Epithelial cell of prostate (primary cell): ENCODE measurements around the gene LY6G5C.

Source experiments
- DNase-seq: peaks from one replicate; pipeline ENCODE4 v3.0.0-alpha.2; 2011; ENCODE audit warnings: low read depth, low spot score
- H3K27ac ChIP-seq: fragments of 450-650 bp; 2 replicates; pipeline ENCODE4 v1.5.1; 2017; ENCODE audit warnings: mild to moderate bottlenecking

Gene LY6G5C

GRCh38 chr6:31651602-31652191 is 29.2 kb downstream of the LY6G5C start:
- peak overlapping the region; percentile 95 for H3K27ac ChIP-seq
- DNase-seq = peak; percentile 56

DNA sequence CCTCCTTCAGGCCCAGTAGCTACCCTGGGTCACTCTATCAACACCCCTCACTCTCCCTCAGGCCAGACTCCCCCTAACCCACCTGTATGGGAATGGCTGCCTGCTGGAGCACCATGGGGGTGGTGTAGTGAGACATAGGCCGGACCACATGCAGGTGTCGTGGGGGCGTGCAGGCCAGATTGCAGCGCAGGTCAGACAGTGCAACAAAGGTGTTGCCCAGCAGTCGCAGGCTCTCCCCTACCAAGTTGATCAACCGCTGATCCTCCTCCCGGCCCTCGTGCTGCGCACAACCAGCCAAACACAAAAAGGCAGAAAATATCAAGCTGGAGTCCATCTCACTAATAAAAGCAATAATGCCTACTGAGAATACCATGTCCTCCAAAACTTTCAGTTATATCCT is 35.5 kb downstream of the LY6G5C start:
- no peak overlapping the region for H3K27ac ChIP-seq

DNA sequence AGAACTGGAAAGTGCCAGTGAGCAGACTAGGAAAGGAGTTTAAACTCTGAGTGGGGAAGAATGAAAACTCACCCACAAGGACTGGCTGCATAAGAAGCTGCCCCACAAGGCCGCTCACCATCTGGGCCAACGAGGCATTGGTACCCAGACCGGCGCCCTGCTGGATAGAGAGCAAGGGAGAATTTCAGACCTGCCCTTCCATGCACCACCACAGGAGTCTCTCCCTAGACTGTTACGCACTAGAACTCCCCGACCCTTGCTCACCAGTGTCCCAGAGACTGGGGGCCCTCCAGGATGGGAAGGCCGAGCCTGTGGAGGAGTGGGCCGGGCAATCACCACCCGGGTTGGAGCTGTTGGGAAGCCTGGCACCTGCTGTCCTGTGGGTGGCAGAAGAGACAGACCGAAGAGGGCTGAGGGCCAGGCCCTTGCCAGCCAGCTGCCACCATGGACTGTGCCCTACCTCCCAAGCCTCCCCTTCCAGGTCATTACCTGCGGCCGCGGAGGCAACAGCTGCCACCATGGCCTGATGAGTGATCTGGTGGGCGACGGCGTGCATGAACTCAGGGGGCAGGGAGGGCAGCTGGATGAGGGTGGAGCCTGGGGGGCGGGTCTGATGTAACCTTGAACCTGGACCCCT is 36.9 kb downstream of the LY6G5C start:
- no peak for DNase-seq

More for the DNA sequence above, 35.5 kb downstream of the LY6G5C start:
- DNase-seq = no peak

DNA sequence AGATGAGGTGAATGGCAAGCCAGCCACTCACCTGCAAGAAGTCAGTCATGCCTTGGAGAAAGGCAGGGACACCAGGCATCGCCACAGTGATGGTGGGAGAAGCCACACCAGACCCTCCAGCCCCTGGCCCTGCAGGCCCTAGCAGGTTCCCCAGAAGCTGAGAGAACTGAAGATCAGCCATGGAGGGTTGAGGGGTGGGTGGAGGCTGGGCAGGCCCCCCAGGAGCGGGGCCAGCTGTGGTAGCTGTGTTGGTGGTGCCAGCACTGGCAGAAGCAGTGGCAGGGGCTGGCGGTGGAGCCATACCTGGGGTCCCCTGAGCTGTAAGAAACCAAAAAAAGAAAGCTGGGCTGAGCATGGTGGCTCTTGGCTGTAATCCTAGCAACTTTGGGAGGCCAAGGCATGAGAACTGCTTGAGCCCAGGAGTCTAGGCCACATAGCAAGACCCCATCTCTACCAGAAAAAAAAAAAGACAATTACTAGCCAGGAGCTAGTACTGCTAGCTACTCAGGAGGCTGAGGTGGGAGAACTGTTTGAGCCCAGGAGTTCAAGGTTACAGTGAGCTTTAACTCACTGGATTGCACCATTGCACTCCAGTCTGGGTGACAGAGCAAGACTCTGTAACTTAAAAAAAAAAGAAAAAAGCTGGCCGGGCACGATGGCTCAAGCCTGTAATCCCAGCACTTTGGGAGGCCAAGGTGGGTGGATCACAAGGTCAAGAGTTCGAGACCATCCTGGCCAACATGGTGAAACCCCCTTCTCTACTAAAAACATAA is 37.9 kb downstream of the LY6G5C start:
- no peak overlapping the region for H3K27ac ChIP-seq
- no peak for DNase-seq

More for the DNA sequence above, 36.9 kb downstream of the LY6G5C start:
- no peak overlapping the region for H3K27ac ChIP-seq

- no peak for DNase-seq
Observed at GRCh38 chr6:31641370-31641769, 39.5 kb downstream of the LY6G5C start.

DNA sequence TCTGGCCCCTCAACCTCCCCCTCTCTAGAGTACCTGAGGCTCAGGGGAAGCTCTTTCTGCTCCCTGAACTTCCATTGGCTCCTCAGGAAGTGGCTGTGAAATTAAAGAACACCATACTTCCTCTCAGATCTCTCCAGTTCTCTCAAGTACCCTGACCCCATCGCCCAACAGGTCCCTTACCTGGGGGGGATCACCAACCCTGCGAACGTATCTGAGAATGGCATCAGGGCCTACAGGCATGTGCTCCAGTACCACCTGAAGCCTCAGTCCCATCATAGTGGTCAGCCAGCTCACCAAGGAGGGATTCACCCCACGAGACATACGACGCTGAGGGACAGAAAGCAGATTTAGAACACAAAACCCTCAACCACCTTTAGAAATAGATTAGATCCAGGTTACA is 40.3 kb downstream of the LY6G5C start:
- DNase-seq = no peak
- no peak overlapping the region for H3K27ac ChIP-seq

More at GRCh38 chr6:31641370-31641769, 39.5 kb downstream of the LY6G5C start:
- no peak overlapping the region for H3K27ac ChIP-seq

DNA sequence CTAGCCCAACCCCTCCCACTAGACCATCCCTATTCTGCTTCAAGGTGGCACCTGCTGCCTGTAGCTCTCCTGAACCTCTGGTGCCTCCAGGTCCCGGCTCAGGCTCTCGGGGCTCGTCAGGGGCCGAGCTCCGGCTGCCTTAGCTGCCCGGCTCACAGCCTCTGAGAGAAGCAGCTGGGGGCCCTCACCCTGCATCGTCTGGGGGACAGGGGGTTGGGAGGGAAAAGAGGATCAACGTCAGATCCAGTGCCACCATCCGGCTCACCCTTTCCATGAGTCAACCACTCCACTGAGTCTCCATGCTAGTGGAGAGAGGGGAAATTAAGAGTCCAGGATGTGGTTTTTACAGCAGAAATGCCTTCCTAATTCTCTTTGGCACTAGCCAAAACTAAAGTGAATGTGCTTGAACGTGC is 41.4 kb downstream of the LY6G5C start:
- DNase-seq = no peak
- peak overlapping the region; percentile 21 for H3K27ac ChIP-seq

DNA sequence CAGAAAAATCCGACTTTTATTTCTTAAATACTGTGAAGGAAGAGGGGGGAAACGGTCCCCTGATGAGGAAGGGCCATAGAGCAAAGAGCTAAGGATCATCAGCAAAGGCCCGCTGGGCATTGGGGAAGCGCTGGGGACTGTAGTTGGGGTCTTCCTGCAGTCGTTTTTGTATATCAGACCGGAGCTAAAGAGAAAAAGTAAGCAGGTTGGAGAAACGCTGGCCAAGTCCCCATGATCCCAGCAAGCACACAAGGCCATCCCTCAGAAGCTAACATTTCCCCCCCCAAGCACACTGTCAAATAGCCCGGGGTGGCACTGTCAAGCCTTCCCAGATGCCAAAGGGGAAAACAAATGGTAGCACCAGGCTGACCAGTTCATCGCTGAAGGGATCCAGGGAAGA is 41.8 kb downstream of the LY6G5C start:
- no peak overlapping the region for H3K27ac ChIP-seq
- DNase-seq = no peak

DNA sequence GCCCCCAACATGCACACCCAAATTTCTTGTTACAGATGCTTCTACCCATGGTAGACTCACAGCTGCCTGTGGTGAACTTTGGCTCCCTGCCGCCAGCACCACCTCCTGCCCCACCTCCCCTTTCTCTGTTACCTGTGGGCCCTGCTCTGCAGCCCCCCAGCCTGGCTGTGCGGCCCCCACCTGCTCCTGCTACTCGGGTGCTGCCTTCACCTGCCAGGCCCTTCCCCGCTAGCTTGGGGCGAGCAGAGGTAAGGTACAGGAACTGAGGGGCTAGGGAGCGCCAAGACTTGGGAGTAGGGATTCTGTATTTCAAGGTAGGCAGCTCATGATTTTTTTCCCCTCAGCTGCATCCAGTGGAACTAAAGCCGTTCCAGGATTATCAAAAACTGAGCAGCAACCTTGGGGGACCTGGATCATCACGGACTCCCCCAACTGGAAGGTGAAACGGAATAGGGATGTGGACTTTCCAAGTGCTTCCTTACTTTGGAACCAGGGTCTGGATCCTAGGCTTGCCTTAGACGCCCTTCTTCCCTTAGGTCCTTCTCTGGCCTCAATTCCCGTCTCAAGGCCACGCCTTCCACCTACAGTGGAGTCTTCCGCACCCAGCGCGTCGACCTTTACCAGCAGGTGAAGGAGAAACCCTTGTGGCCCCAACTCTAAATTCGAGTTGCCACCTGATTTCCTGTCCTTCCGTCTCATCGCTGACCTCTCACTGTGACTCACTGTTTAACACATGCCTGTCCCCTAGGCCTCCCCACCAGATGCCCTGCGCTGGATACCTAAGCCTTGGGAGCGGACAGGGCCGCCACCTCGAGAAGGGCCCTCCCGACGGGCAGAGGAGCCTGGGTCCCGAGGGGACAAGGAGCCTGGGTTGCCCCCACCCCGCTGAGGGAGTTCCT is 43.9 kb downstream of the LY6G5C start:
- DNase-seq = no peak
- no peak overlapping the region for H3K27ac ChIP-seq

DNA sequence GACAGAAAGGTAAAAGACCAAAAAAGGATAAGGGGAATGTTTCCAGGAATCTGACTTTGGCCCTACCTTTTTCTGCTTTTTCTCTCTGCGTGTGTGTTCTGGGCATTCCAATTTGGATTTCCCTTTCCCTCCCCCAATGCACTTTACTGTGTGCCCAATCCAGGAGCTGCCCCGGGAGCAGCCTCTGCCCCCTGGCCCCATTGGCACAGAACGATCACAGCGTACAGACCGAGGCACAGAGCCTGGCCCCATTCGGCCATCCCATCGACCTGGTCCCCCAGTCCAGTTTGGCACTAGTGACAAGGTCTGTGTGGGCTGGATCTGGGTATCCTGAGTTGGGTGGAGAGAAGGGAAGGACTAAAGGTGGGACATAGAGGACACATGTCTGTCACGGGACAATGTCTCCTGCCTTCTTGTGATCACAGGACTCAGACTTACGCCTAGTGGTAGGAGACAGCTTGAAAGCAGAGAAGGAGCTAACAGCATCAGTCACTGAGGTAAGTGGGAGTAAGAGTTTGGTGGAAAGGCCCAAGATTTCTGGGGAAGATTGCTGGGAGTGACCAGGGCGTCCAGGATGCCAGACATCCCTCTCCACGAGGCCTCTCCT is 45.8 kb downstream of the LY6G5C start:
- H3K27ac ChIP-seq = no peak overlapping the region
- DNase-seq = no peak

- no peak for DNase-seq
- H3K27ac ChIP-seq = no peak overlapping the region
Observed at GRCh38 chr6:31634131-31634530, 46.7 kb downstream of the LY6G5C start.

DNA sequence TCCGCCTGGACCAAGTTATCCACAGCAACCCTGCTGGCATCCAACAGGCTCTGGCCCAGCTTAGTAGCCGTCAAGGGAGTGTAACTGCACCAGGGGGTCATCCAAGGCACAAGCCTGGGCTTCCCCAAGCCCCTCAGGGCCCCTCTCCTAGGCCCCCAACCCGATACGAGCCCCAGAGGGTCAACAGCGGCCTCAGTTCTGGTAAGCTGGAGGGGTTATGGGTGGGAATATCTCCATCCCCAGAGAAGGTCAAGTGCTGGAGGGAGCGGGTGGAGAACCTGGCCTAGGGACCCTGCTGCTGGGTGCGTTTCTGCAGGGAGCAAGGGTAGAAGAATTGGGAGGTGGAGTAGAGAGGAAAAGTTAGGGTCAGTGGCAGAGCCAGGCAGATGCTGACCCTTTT is 47.4 kb downstream of the LY6G5C start:
- H3K27ac ChIP-seq = no peak overlapping the region
- DNase-seq = no peak

DNA sequence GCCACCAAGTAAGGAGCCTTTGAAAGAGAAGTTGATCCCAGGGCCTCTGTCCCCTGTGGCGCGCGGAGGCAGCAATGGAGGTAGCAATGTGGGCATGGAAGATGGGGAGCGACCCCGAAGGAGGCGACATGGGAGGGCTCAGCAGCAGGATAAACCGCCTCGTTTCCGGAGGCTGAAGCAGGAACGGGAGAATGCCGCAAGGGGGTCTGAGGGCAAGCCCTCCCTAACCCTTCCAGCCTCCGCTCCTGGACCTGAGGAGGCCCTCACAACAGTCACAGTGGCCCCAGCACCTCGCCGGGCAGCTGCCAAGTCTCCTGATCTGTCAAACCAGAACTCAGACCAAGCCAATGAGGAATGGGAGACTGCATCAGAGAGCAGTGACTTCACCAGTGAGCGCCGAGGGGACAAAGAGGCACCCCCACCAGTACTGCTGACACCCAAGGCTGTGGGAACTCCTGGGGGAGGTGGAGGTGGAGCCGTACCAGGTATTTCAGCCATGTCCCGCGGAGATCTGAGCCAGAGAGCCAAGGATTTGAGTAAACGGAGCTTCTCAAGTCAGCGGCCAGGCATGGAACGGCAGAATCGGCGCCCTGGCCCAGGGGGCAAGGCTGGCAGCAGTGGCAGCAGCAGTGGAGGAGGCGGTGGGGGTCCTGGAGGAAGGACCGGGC is 48.5 kb downstream of the LY6G5C start:
- H3K27ac ChIP-seq = no peak overlapping the region
- no peak for DNase-seq

DNA sequence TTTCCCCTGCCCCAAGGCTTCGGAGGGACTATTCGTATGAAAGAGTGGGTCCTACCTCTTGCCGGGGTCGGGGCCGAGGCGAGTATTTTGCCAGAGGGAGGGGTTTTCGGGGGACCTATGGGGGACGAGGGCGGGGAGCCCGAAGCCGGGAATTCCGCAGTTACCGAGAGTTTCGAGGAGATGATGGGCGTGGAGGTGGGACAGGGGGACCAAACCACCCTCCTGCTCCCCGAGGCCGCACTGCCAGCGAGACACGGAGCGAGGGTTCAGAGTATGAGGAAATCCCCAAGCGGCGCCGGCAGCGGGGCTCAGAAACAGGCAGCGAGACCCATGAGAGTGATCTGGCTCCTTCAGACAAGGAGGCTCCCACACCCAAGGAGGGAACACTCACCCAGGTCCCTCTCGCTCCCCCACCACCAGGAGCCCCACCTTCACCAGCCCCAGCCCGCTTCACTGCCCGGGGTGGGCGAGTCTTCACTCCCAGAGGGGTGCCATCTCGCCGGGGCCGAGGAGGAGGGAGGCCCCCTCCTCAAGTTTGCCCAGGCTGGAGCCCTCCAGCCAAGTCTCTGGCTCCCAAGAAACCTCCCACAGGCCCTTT is 49.1 kb downstream of the LY6G5C start:
- no peak for DNase-seq
- H3K27ac ChIP-seq = no peak overlapping the region

- no peak overlapping the region for H3K27ac ChIP-seq
- no peak for DNase-seq
Observed at GRCh38 chr6:31631209-31631608, 49.7 kb downstream of the LY6G5C start.

DNA sequence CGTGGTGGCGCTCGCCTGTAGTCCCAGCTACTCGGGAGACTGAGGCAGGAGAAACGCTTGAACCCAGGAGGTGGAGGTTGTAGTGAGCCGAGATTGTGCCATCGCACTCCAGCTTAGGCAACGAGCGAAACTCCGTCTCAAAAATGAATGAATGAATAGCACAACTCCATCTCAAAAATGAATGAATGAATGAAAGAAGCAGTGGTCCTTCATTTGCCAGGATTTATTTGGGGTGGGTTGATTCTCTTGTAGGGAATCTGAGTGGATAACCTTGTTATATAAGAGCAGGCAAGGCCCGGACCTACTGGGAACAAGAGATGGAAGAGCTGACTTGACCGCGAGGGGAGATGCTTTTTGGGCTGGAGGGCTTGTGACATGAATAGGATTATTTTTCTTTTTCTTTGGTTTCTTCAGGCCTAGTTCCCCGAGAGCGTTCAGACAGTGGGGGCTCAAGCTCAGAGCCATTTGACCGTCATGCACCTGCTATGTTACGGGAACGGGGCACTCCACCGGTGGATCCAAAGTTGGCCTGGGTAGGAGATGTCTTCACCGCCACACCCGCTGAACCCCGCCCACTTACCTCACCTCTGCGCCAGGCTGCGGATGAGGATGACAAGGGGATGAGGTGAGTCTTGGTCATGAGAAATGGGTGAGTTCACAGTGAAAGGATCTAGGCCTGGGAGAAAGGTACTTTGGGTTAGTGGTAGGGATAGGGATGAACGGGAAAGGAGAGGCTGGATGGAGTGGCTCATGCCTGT is 50.5 kb downstream of the LY6G5C start:
- DNase-seq = no peak
- H3K27ac ChIP-seq = no peak overlapping the region

GRCh38 chr6:31629014-31629413 is 51.9 kb downstream of the LY6G5C start:
- DNase-seq = no peak
- H3K27ac ChIP-seq = no peak overlapping the region

- no peak overlapping the region for H3K27ac ChIP-seq
Observed at GRCh38 chr6:31627690-31628287, 53.1 kb downstream of the LY6G5C start.

More at GRCh38 chr6:31627690-31628287, 53.1 kb downstream of the LY6G5C start:
- DNase-seq = no peak
